IPS-15b (cell line): ENCODE measurements around the gene SCUBE1.

Experiments
- H3K27me3 ChIP-seq: one replicate; pipeline ENCODE4 v1.6.1; 2013; ENCODE audit warnings: low read length; ENCODE audit not compliant: control insufficient read depth, insufficient read depth
- H3K36me3 ChIP-seq: one replicate; pipeline ENCODE4 v1.6.1; 2013; ENCODE audit warnings: low read length; ENCODE audit not compliant: control insufficient read depth, insufficient read depth
- H3K4me1 ChIP-seq: one replicate; pipeline ENCODE4 v1.6.1; 2013; ENCODE audit warnings: mild to moderate bottlenecking, low read length; ENCODE audit not compliant: control insufficient read depth, insufficient read depth
- H3K4me3 ChIP-seq: one replicate; pipeline ENCODE4 v1.5.1; 2013; ENCODE audit warnings: low read depth, low read length
- H3K9ac ChIP-seq: one replicate; pipeline ENCODE4 v1.6.1; 2013; ENCODE audit warnings: low read depth, mild to moderate bottlenecking, low read length
- H3K9me3 ChIP-seq: one replicate; pipeline ENCODE4 v1.6.1; 2013; ENCODE audit warnings: mild to moderate bottlenecking, low read length; ENCODE audit not compliant: control insufficient read depth, insufficient read depth

The SCUBE1 gene

DNA sequence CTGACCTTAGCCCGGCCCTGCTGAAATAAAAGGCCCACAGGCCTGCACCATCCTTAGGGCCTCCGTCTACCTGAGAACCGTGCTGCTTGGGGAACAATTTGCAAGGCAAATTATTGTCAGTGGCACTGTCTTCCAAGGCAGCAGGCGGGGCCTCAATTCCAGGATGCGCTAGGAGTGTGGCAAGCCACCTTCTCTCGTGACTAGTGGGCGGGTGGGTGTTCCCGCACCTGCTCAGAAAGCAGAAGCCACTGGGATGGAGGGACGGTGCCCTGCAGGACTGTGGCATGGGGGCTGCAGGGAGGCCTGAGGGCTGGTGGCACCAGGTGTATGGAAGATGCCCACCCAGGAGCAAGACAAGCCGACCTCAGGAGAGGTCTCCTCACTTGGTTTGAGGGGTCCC is 97.5 kb downstream of the SCUBE1 start:
- no peaks in the 10 kb centered on the region for H3K27me3 ChIP-seq
- H3K4me1 ChIP-seq: no peaks in the 10 kb centered on the region
- no peaks in the 10 kb centered on the region for H3K9me3 ChIP-seq
- H3K36me3 ChIP-seq: no peaks in the 10 kb centered on the region
- H3K9ac ChIP-seq: no peak overlapping the region
- no peak overlapping the region for H3K4me3 ChIP-seq

DNA sequence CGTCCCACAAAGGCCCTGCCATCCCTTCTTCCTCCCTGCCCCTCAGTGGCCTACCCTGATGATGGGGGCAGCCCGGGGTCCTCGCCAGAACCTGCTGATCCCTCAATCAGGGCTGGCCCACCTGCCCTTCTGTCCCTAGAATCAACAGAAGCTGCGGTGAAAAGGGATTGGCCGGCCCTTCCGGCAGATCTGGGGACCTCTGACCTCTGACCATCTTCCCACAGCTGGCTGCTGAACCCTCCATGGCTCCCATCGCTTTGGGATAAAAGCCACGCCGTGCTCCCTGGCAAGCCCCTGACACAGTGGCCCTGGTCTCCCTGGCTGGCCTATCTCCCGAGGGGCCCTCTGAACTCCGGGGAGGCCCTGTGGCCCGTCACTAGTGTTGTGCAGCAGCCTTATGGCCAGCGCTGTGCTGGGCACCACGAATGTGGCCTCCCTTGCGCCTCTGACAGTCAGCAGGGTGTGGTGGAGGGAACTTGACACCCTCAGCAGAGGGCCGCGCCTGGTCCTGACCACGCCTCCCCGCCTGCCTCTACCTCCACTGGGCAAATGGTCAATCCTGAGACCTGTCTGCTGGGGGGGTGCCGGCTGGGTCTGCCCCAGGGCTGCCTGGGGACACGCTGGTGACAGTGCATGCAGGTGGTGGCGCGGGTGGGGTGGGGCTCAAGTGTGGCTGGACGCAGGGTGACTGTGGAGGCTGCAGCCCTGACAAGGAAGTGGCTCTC is 98.2 kb downstream of the SCUBE1 start:
- no peaks in the 10 kb centered on the region for H3K36me3 ChIP-seq
- H3K9me3 ChIP-seq: no peaks in the 10 kb centered on the region
- no peaks in the 10 kb centered on the region for H3K4me1 ChIP-seq
- no peak overlapping the region for H3K9ac ChIP-seq
- H3K27me3 ChIP-seq: no peaks in the 10 kb centered on the region
- H3K4me3 ChIP-seq: no peak overlapping the region

DNA sequence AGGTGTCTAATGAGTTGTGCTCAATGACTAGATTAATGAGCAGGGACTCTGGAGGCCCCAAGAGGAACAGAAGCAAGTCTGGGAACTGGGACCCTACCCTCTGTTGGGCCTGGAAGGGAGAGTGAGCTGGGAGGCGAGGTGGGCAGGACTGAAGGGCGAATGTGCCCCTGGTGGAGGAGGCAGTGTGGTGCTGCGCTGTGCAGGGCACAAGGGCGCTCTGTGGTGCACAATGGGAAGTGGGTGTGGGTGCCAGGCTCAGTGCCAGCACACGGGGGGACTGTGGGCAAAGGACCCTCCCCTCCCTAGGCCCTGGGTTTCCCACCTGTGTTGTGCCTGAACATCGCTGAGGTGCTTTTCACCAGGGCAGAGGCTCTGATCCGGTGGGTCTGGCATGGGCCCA is 98.8 kb downstream of the SCUBE1 start:
- Histone ChIP-seq H3K9ac (no peak overlapping the region), H3K4me1 (no peaks in the 10 kb centered on the region), H3K4me3 (no peak overlapping the region), H3K9me3 (no peaks in the 10 kb centered on the region), H3K27me3 (no peaks in the 10 kb centered on the region), H3K36me3 (no peaks in the 10 kb centered on the region)

DNA sequence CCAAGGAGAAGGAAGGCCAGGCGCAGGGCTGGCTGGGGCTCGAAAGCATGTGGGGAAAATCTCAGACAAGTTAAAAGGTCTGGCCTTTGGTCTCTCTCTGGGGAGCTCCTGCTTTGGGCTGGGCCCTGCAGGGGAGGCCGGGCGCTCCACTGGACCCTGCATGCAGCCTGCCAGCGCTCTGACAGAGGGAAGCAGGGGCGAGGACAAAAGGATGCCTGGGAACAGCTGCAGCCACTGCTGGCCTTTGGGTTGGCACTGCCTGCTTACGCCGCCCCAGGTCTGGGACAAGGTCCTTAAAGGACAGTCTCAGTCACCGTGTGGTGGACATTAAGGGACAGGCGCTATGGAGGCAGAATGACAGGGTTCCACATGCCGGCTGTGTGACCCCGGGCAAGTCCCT is 99.8 kb downstream of the SCUBE1 start:
- no peaks in the 10 kb centered on the region for H3K36me3 ChIP-seq
- H3K4me1 ChIP-seq: no peaks in the 10 kb centered on the region
- no peaks in the 10 kb centered on the region for H3K9me3 ChIP-seq
- H3K27me3 ChIP-seq: no peaks in the 10 kb centered on the region
- no peak overlapping the region for H3K9ac ChIP-seq
- H3K4me3 ChIP-seq: no peak overlapping the region

DNA sequence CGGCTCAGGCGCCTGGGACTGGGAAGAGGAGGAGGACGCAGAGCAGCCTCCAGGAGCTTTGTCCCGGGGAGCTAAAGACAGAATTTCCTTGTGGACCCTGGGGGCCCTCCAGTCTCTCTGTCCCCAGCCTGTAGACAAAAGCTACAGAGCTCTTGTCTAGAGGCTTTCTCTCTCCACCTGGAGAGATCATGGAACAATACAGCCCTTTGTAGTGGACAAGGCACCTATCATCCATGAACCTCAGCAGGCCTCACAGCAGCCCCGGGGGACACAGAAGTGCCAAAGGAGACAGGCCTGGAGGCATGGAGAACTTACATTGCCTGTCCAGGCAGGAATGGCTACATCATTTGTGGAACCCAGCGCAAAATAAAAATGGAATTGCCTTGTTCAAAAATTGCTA is 100.5 kb downstream of the SCUBE1 start:
- Histone ChIP-seq H3K27me3 (no peaks in the 10 kb centered on the region), H3K36me3 (no peaks in the 10 kb centered on the region), H3K9me3 (no peaks in the 10 kb centered on the region), H3K9ac (no peak overlapping the region), H3K4me1 (no peaks in the 10 kb centered on the region), H3K4me3 (no peak overlapping the region)

DNA sequence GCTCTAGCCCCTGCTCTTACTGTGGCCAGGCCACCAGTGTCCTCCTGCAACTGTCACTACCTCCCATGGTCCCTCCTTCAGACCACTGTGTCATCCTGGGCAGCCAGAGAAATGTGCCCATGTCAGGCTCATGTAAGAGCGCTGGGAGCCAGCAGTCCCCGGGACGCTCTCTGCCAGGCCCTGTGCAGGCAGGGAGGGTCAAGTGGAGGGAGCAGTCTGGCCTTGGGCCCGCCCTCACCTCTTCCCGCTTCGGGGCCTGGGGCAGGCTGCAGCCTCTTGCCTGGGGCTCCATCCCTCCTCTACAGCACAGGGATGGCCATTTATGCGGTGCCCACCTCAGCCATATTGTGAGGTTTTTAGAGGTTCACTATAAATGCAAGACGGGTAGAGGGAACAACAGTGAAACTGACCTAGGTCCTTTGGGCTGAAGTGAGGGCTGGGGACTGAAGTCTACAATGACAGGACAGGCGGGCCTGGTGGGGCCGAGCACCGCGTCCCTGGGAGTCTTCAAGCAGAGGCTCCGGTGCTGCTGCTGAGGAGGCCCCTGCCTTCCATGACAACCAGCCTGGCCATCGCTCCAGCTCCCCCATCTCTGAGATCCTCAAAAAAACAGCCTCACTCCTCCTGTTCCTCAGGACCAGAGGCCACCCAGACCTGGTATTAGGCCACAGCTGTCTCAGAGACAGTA is 101.3 kb downstream of the SCUBE1 start:
- H3K9me3 ChIP-seq: no peaks in the 10 kb centered on the region

DNA sequence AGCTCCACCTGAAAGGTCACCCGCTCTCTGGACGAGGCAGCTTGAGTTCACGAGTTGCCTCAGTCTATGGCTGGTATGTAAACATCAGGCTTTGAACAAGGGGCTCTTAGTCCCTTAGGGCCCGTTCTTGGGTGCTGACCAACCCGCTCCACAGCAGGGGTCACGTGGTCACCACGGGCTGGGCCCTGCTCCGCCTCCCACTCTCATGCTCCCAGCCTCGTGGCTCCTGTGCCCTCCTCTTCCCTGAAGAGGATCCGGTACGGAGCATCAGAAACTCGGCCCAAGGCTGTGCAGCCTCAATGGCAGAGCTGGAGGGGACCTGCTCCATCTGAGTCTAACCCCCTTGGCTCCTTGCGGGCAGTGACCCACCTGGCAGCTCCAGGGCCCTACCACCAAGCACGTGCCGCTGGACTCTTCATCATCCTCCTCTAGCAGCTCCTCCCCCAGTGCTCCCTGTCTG is 102.0 kb downstream of the SCUBE1 start:
- no peaks in the 10 kb centered on the region for H3K27me3 ChIP-seq

More for the DNA sequence above, 101.3 kb downstream of the SCUBE1 start:
- H3K4me3 ChIP-seq: no peak overlapping the region
- H3K9ac ChIP-seq: no peak overlapping the region
- no peaks in the 10 kb centered on the region for H3K36me3 ChIP-seq
- H3K27me3 ChIP-seq: no peaks in the 10 kb centered on the region
- no peaks in the 10 kb centered on the region for H3K4me1 ChIP-seq

DNA sequence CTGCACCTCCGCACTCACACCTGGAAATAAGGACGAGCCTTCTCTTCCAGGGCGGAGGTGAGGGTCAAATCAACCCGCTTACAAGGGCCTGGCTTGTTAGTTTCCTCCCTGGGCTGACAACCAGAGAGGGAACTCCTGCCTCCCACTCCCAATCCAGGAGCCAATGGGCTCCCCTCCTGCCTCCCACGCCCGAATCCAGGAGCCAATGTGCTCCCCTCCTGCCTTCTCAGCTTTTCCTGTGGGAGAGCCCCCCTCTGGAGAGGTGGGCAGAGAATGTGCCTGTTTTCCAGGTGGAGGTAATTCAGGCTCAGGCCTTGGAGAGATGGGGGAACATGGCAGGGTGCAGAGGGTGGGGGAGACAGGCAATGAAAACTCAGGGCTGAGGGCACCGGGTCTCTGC is 102.6 kb downstream of the SCUBE1 start:
- Histone ChIP-seq H3K36me3 (no peaks in the 10 kb centered on the region), H3K9me3 (no peaks in the 10 kb centered on the region), H3K4me1 (no peaks in the 10 kb centered on the region), H3K9ac (no peak overlapping the region), H3K27me3 (no peaks in the 10 kb centered on the region), H3K4me3 (no peak overlapping the region)

More for the DNA sequence above, 102.0 kb downstream of the SCUBE1 start:
- Histone ChIP-seq H3K4me1 (no peaks in the 10 kb centered on the region), H3K9ac (no peak overlapping the region), H3K9me3 (no peaks in the 10 kb centered on the region), H3K4me3 (no peak overlapping the region), H3K36me3 (no peaks in the 10 kb centered on the region)

DNA sequence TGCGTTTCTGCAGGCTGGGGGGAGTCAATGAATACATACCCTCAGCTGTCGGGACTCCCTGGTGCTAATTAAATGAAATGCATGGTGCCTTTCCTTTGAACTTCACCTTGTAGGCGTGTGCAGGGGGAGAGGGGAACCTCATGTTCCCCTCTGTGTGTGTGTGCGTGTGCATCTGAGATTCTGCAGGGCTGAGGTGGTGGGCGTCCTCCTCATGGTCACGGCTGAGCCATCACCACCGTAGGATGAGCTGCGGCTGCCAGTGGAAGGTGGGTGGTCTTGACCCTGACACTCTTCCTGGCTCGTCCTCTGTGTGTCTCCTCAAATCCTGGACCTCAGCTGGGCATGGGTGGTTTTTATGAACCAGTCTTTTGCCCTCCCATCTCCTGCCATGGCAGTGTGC is 103.2 kb downstream of the SCUBE1 start:
- Histone ChIP-seq H3K36me3 (no peaks in the 10 kb centered on the region), H3K9ac (no peak overlapping the region), H3K9me3 (no peaks in the 10 kb centered on the region), H3K27me3 (no peaks in the 10 kb centered on the region), H3K4me1 (no peaks in the 10 kb centered on the region), H3K4me3 (no peak overlapping the region)

DNA sequence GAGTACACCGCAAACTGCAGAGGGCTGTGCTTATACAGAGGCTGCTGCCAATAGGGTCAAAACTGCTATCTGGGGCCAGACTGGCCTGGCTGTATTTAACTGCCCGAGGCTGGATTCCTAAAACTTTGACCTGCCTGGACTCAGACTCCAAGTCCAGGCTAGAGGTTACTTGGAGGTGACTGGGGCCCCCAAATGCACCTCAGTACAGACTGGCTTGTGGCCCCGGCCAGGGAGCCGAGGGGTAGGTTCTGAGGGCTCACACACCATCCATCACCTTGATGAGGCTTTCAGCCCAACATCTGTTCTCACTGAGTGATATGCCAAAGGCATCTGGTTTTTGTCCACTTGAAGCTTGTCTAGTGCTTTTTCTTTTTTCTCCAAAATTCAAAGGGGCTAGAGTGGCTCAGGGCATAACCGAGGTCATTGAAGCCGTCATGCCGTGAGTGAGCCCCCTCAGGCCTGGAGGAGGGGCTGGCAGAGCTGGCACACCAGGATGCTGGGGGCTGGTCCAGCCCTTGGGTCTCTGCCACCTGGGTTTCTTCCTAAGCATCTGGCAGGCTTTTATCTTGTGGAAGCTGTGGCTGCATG is 103.9 kb downstream of the SCUBE1 start:
- Histone ChIP-seq H3K9ac (no peak overlapping the region), H3K4me1 (no peaks in the 10 kb centered on the region), H3K27me3 (no peaks in the 10 kb centered on the region), H3K36me3 (no peaks in the 10 kb centered on the region), H3K4me3 (no peak overlapping the region), H3K9me3 (no peaks in the 10 kb centered on the region)

DNA sequence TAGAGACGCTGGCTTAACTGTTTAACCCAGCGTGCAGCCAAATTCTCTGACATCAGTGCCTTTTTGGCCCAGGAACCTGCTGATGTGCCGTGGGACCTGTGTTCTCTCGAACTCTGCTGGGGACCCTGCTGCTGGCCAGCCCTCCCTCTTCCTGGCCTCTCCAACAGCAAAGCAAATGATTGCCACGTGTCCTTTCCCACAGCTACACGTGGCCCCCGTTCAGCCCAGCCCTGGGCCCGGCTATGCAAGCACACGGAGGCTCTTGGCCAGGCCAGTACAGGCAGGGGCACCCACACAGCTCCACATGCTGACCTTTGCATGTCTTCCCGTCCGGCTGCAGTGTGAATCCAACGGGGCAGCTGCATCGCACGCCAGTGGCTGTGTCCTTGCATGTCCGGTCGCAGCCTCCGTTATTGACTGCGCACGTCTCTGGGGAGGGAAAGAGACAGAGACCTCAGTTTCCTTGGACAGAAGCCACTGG is 104.6 kb downstream of the SCUBE1 start:
- Histone ChIP-seq H3K36me3 (no peaks in the 10 kb centered on the region), H3K4me3 (no peak overlapping the region), H3K27me3 (no peaks in the 10 kb centered on the region), H3K4me1 (no peaks in the 10 kb centered on the region), H3K9me3 (no peaks in the 10 kb centered on the region), H3K9ac (no peak overlapping the region)

DNA sequence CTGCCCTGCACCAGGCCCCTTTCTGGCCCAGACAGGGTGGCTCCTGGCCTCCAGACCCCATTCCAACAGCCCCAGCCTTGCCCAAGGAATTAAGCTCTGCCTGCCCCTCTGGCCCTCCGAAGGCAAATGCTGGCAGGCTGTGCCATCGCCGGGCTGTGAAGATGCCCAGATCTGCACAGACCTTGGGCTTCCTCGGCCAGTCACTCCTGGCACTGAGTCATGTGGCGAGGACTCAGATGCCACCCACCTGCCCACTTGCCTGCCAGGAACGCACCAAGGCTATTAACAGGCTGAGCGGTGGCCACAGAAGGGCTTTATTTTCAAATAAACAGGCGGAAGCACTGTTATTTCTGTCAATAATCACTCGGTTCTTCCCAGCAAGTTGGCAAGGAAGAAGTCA is 105.9 kb downstream of the SCUBE1 start:
- H3K4me3 ChIP-seq: no peak overlapping the region
- H3K9me3 ChIP-seq: no peaks in the 10 kb centered on the region
- H3K27me3 ChIP-seq: no peaks in the 10 kb centered on the region
- H3K4me1 ChIP-seq: no peaks in the 10 kb centered on the region
- H3K9ac ChIP-seq: no peak overlapping the region
- H3K36me3 ChIP-seq: no peaks in the 10 kb centered on the region
